Ecto neural progenitor cell (in vitro differentiated cells): ENCODE data around the gene MMP19.

Experiments
- DNase-seq: peaks from one replicate; pipeline ENCODE4 v3.0.0-alpha.2; 2018; ENCODE audit warnings: low spot score

Gene MMP19

DNA sequence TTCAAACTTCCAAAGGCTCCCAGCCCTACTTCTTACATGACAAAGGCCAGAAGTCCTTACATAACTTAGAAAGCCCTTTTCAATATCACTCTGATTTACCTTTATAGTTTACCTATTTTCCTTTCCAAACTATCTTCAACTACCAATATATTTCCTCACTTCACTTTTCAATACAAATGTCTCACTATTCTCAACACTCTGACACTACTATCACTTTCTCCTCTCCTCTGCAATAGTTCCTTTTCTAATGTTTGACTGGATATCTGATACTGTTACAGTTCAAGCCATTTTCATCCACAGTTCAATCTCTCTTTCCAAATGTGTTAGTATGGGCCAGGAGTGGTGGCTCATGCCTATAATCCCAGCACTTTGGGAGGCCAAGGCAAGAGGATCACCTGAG lies 28.5 kb downstream of the MMP19 start:
- no peak for DNase-seq

DNA sequence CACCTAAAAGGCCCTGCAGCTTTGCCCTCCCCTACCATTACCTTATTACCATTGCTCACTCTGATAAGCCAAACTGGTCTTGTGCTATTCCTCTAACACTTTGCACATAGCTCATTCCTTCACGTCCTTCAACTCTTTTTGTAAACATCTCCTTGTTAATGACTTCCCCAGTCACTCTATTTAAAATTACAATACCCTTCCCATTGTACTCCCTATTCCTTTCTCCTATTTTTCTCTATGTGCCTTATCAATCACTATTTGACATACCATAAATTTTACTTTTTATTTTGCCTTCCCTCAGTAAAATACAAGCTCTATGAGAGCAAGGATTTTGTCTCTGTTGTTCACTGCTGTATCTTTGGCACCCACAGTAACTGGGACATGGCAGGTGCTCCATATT lies 30.6 kb downstream of the MMP19 start:
- no peak for DNase-seq

DNA sequence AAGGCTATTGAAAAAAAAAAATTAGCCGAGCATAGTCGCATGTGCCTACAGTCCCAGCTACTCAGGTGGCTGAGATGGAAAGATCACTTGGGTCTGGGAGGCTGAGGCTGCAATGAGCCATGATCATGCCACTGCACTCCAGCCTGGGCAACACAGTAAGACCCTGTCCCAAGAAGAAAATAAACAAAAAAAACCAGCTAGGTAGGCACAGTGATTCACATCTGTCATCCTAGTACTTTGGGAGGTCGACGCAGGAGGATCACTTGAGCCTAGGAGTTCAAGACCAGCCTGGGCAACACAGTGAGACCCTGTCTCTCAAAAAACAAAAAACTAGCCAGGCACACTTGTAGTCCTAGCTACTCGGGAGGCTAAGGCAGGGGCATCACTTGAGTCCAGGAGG lies 33.5 kb downstream of the MMP19 start:
- DNase-seq, result no peak

DNA sequence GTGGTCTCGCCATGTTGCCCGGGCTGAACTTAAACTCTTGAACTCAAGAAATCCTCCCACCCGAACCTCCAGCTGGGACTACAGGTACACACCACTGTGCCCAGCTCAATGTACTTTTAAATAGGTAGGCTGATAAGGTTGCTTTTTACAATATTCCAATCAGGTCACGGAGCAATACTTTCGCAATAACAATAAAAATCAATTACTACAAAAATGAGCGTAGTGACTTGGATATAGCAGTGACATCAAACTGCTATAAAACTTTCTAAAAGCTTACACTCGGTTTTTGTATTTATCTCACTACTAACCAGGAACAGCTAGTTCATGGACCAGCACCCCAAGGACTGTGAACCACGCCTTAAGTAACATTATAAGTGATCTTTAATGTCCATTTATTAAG lies 35.8 kb downstream of the MMP19 start:
- no peak for DNase-seq

DNA sequence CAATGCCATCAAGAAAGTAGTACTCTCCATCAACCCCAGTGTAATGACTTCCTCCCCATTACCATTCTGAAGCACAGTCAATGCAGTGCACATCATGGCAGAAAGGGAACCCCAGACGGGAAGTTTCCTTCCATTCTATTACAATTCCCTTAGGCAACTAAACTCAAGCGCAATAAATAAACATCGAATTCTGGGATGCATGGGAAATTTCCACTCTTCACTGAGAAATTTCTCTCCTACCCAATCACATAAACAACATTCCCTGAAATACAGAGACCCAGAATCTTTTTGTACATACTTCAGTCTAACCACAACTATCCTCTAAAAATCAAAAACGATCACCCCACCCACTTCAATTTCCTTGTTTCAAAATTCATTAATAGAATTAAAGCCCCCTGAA lies 45.2 kb downstream of the MMP19 start:
- DNase-seq, result no peak

DNA sequence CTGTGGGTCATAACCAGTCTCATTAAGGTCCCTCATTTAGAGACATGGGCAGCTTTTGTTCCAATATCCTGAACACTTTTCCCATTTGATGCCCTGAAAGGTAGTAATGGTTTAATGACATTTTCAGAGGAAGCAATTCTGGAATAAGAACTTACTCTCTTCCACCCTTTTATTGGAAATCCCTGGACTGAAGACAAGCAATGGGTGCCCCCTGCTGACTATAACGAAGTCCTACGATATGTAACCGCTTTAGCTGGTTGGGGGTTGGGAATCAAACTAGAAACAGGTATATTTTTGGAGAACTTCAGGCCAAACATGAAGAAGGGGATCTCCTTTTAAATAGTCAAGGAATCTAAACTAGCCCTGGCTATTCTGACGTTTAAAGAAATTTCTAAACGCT lies 45.7 kb downstream of the MMP19 start:
- no peak for DNase-seq

DNA sequence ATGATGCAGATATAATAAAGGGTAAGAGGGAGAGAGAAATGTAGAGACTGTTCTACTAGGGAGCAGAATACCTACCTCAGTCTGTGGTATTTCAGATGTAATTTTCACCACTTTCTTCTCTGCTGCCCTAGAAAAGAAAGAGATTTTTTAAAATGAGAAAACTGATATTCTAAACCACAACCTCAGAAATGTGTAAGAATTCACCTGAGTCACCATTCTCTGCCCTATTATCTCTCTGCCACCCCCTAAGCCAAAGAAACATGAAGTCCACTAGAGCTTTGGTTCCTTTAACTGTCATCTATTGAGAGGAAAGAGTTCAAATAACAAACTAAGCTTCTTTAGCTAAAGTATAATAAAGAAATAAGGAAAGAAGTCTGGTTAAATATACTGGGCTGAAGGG lies 46.8 kb downstream of the MMP19 start:
- no peak for DNase-seq

DNA sequence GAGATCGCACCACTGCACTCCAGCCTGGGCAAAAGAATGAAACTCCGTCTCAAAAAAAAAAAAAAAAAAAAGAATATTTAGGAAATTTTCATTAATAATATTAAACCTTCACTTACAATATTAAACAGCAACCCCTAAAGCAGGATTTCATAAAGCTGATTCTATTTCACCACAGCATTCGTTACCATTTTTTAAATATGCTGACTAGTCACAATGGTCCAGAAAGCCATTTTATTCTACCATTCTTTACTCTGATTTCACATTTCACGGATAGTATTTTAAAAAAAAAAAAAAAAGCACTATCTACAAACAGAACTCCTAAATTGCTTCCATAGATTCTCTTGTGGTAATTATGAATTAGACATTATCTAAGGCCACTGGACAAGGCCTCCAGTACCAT lies 52.8 kb downstream of the MMP19 start:
- DNase-seq, result no peak

DNA sequence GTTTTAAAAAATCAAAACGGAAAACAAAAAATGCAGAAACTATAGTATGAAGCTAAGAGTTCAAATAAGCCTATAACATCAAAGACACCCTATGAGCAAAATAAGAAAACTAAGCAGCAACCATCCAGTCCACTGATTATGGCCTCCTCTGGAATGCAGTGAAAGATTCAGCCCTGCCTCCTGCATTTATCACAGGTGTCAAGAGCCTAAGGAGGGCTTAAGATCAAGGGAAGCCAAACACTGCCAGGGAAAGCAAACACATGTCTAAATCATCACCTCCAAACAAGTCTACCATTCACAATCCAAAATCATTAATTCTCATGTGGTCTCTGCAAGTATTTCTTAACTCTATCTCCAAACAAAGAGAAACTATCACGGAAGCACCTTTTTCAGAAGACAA lies 53.6 kb downstream of the MMP19 start:
- DNase-seq, result no peak

DNA sequence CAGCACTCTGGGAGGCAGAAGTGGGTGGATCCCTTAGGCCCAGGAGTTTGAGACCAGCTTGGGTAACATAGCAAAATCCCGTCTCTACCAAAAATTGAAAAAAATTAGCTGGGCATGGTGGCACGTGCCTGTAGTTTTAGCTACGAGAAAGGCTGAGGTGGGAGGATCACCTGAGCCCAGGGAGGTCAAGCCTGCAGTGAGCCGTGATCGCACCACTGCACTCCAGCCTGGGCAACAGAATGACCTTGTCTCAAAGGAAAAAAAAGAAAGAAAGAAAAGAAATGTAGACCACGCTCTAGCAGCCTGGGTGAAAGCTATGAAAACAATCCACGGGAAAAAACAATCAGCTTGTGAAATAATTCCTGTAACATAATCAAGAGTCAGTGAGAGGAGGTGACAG lies 54.2 kb downstream of the MMP19 start:
- no peak for DNase-seq
